ENCODE data around the gene RNF150. TPM values are rescaled to one million over a fixed set of nuclear protein-coding genes. Genes with fewer than 3 reads are reported as not detected.

Gene RNF150
- total RNA-seq, 1 experiment from 2014 or later = 0.15 TPM

DNA sequence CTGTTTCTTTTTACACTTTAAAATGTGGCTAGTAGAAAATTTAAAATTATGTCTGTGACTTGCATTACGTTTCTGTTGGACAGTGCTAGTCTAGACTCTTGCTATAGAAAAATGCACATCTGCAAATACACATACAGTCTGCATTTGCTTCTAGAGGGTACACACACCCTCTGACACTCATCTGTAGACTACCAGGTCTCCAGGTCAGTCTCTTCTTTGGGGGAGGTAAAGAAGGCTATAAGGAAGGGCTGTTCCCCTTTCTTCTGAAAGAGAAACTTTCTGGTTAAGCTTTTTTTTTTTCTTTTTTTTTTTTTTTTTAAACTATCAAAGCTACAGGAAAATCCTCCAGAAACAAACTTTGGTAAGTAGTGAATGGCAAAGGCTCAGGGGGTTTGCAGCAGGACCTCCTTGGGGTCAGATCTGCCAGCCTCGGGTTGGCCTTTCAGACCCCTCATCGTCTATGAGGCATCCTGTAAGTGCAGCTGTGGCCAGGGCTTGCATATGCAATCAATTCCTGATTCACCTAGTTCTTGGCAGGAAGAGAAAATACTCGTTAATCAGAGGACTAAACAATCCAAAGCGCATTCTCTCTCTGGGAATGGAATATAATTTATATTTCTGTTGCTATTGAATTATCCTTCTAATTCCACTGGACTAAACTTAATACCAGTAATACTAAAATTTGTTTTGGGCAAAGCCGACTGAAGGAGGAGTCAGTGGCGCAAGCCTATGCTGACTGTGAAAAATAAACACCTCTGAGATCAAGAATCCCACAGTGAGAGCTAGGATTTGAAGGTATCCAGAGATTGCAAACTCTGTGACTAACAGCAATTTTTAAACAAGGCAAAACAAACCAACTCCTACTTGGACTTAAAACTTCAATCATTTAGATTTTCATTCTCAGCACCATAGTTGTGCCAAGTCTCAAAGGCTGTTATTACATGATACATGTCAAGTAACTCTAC is 267.7 kb downstream of the RNF150 start:
- no peak for TF ChIP-seq EZH2 (IDR thresholded peaks at IDR 0.05; ENCODE audit: low read depth)
- TF ChIP-seq, protein P1, sequence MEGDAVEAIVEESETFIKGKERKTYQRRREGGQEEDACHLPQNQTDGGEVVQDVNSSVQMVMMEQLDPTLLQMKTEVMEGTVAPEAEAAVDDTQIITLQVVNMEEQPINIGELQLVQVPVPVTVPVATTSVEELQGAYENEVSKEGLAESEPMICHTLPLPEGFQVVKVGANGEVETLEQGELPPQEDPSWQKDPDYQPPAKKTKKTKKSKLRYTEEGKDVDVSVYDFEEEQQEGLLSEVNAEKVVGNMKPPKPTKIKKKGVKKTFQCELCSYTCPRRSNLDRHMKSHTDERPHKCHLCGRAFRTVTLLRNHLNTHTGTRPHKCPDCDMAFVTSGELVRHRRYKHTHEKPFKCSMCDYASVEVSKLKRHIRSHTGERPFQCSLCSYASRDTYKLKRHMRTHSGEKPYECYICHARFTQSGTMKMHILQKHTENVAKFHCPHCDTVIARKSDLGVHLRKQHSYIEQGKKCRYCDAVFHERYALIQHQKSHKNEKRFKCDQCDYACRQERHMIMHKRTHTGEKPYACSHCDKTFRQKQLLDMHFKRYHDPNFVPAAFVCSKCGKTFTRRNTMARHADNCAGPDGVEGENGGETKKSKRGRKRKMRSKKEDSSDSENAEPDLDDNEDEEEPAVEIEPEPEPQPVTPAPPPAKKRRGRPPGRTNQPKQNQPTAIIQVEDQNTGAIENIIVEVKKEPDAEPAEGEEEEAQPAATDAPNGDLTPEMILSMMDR (conservative IDR thresholded peaks at IDR 0.05) = no peak
- Histone ChIP-seq H4K20me1 (ENCODE audit: insufficient read depth) (no peaks in the 10 kb centered on the region), H3K27me3 (ENCODE audit: insufficient read depth, low read depth) (no peaks in the 10 kb centered on the region), H2AFZ (no peak overlapping the region), H3K4me3 (no peak overlapping the region), H3F3A (ENCODE audit: insufficient read depth, low read depth) (no peaks in the 10 kb centered on the region), H3K4me1 (replicated peaks; ENCODE audit: insufficient read depth) (no peaks in the 10 kb centered on the region), H3K9me2 (ENCODE audit: insufficient read depth) (no peaks in the 10 kb centered on the region), H3K27ac (no peak overlapping the region), H3K36me3 (ENCODE audit: low read depth) (no peaks in the 10 kb centered on the region), H3K4me2 (no peak overlapping the region), H3K9me3 (ENCODE audit: insufficient read depth, low read depth) (no peaks in the 10 kb centered on the region), H3K79me2 (ENCODE audit: low read depth) (no peaks in the 10 kb centered on the region)
- no TSS peak for BruUV-seq (replicated peaks)
- no peak for DNase-seq
- intact Hi-C loops (cut with micrococcal nuclease; ENCODE audit: unreplicated experiment) = no loop called here
- ChIA-PET POLR2A (ENCODE audit: unreplicated experiment) (no interaction called here), CTCF (no interaction called here)

DNA sequence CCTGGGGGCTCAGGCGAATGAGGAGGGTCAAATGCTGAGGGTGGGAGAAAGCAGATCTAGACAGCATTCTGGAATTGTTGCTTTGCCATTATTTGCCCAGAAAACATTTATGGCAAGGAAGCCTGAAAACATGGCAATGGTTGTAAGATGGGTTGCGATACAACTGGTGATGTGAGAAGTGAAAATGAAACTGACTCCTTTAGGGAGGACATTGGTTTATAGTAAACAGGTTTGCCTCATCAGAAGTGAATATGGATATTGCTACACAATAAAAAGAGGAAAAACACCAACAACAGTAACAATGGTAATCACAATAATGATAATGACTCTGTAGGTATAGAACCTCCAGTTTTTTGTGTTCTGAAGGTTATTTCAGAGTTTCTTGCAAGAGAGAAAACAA is 270.1 kb downstream of the RNF150 start:
- CTCF ChIA-PET = interaction anchor here (0.6 kb wide), 1 partner anchor 22 kb away, joined by 4 read pairs; no protein-coding TSS in a partner anchor
- intact Hi-C loops (cut with micrococcal nuclease; ENCODE audit: unreplicated experiment) = loop anchor here (5.0 kb wide), 2 partner anchors 359 to 1984 kb away; partner anchors contain the start of genes INPP4B and ZNF330

GRCh38 chr4:140862177-140862442 is 271.2 kb downstream of the RNF150 start:
- CTCF ChIA-PET = no interaction called here
- H3K4me3 ChIP-seq = no peak overlapping the region

More for the DNA sequence above, 270.1 kb downstream of the RNF150 start:
- Histone ChIP-seq H3K4me1 (replicated peaks; ENCODE audit: insufficient read depth) (no peaks in the 10 kb centered on the region), H3K36me3 (ENCODE audit: low read depth) (no peaks in the 10 kb centered on the region), H3K79me2 (ENCODE audit: low read depth) (no peaks in the 10 kb centered on the region), H3K27ac (no peak overlapping the region), H2AFZ (no peak overlapping the region), H4K20me1 (ENCODE audit: insufficient read depth) (no peaks in the 10 kb centered on the region), H3K9me3 (ENCODE audit: insufficient read depth, low read depth) (no peaks in the 10 kb centered on the region), H3K9me2 (ENCODE audit: insufficient read depth) (no peaks in the 10 kb centered on the region), H3F3A (ENCODE audit: insufficient read depth, low read depth) (no peaks in the 10 kb centered on the region), H3K4me3 (no peak overlapping the region), H3K4me2 (no peak overlapping the region), H3K27me3 (ENCODE audit: insufficient read depth, low read depth) (no peaks in the 10 kb centered on the region)
- DNase-seq = no peak
- BruUV-seq (replicated peaks) = no TSS peak
- POLR2A ChIA-PET (ENCODE audit: unreplicated experiment) = no interaction called here
- TF ChIP-seq, protein P1 (conservative IDR thresholded peaks at IDR 0.05) = no peak
- no peak for TF ChIP-seq EZH2 (IDR thresholded peaks at IDR 0.05; ENCODE audit: low read depth)

More at GRCh38 chr4:140862177-140862442, 271.2 kb downstream of the RNF150 start:
- Histone ChIP-seq H3K27me3 (ENCODE audit: insufficient read depth, low read depth) (no peaks in the 10 kb centered on the region), H3K4me1 (replicated peaks; ENCODE audit: insufficient read depth) (peaks cover 8% of the 10 kb centered on the region), H2AFZ (no peak overlapping the region), H3F3A (ENCODE audit: insufficient read depth, low read depth) (peaks cover 6% of the 10 kb centered on the region; the same call in 1 of the 2 replicates), H3K27ac (no peak overlapping the region), H3K4me2 (no peak overlapping the region), H3K79me2 (ENCODE audit: low read depth) (no peaks in the 10 kb centered on the region), H4K20me1 (ENCODE audit: insufficient read depth) (no peaks in the 10 kb centered on the region), H3K9me2 (ENCODE audit: insufficient read depth) (no peaks in the 10 kb centered on the region), H3K9me3 (ENCODE audit: insufficient read depth, low read depth) (no peaks in the 10 kb centered on the region), H3K36me3 (ENCODE audit: low read depth) (no peaks in the 10 kb centered on the region)
- BruUV-seq (replicated peaks) = no TSS peak
- POLR2A ChIA-PET (ENCODE audit: unreplicated experiment) = no interaction called here
- no peak for DNase-seq
- intact Hi-C loops (cut with micrococcal nuclease; ENCODE audit: unreplicated experiment) = loop anchor here (5.0 kb wide), 2 partner anchors 360 to 1985 kb away; partner anchors contain the start of genes INPP4B and ZNF330
- no peak for TF ChIP-seq EZH2 (IDR thresholded peaks at IDR 0.05; ENCODE audit: low read depth)
- TF ChIP-seq, protein P1 (conservative IDR thresholded peaks at IDR 0.05) = no peak

Data from PC-9 (cell line).